Adipose tissue (tissue), 3 donors: ENCODE data around the gene PREP. TPM values are rescaled to one million over a fixed set of nuclear protein-coding genes. Genes with fewer than 3 reads are reported as not detected.

Experiments
- H3K27ac ChIP-seq: one replicate; pipeline ENCODE4 v1.5.1; 2013; ENCODE audit warnings: low read depth, low read length
- WGBS, 3 donors: extraction: QIAGEN DNeasy Blood & Tissue Kit; methylation state at CpG; one replicate each; pipeline ENCODE4 v1.1.7; 2013; 5-methylcytosine and 5-hydroxymethylcytosine counted together
- polyA plus RNA-seq, 3 donors: library from polyadenylated mRNA; stranded (reverse); fragments of 200-250 nt; gene quantifications; one replicate each; pipeline ENCODE4 v1.2.3, GENCODE V29; 2013
- donor health status: healthy with polysubstance abuse.
- donor health status: Bipolar disorder and iron deficiency.
- donor health status: healthy.

PREP gene
- polyA plus RNA-seq, 3 donors, result 12.6 to 19.8 (median 18.8) TPM

DNA sequence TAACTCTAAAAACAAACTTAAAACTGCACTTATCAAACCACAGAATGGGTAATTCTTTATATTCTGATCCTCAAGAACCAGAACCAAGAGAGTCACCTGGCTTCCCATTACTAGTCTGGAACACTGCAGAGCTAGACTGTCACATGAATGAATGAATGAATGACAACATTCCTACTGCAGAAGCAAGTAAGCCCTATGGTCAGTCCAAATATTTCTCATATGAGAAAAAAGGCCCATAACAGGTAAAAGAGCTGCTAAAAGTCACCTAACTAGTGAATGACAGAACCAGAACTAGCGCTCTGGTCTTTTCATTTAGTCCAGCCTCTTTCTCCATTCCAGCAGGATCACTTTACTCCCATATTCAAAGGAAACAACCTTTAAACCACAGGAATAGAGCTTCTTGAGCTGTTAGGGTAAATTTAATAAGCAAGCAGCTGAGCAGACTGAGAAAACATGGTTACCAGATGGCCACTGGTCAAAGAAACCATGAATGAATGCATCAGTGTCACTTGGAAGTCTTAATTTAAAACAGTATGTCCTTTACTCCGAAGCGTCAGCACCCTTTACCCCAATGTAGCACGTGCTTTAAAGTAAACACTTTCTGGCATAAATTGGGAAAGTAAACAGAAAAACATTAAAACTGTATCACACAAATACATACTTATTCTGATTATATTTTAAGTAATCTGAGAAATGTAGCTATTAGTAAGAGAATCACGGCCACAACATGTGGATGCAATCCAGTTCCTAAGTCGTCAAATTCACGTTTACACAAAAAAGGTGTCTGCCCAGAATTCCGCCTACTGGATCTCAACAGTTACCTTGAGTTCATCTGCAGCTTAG lies 1.4 kb downstream of the PREP start:
- WGBS, 3 donors, result 44 to 69% (median 67%) methylated on average over 8 of the region's 8 CpGs
- no peak overlapping the region for H3K27ac ChIP-seq

DNA sequence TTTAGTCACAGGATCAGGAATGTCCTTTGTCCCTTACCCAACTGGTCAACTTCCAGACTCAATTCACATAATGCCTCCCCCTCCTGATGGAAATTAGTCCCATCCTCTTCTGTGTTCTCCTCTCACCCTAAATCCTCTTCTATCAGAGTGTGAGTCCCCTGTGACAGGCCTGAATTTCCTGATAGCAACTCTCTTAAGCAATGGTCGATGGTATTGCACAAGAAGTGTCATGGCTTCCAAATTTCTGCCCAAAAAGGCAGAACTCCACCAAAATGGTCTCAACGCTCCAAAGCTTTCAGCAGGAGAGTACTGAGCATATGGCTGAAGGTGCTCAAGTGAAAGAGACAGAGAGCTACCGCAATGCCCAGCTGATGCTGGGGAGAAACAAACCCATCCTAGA lies 2.4 kb downstream of the PREP start:
- WGBS, 3 donors, result 67 to 91% (median 70%) methylated on average over 3 of the region's 3 CpGs
- H3K27ac ChIP-seq, result no peak overlapping the region

DNA sequence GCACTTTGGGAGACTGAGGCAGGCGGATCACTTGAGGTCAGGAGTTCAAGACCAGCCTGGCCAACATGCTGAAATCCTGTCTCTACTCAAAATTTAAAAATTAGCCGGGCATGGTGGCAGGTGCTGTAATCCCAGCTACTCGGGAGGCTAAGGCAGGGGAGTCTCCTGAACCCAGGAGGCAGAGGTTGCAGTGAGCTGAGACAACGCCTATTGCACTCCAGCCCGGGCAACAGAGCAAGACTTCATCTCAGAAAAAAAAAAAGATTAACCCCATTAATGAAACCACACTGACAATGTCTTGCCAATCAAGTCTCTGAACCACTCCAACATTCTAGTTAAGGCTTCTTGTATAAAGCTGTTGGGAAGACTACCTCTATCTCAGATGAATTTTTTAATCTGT lies 4.0 kb downstream of the PREP start:
- H3K27ac ChIP-seq, result no peak overlapping the region
- 78 to 91% (median 86%) methylated on average over 5 of the region's 5 CpGs for WGBS, 3 donors

DNA sequence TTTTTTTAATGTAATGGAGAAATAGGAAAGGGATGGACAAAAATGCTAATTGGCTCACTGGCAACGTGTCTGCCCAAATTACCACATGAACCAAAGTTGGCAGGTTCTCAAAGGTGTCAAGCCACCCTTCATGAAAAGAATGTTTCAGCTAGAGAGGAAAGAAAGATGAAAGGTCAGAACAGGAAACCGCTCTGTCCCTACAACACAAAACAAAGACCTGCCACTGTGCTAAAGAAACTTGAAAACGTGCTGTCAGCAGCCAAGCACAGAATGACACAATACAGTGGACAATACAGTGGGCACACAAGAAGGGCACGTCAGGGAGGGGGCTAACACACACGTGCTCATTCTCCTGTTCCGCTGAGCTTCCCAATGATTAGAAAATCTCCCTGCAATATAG lies 4.9 kb downstream of the PREP start:
- H3K27ac ChIP-seq, result no peak overlapping the region
- 43 to 62% (median 56%) methylated on average over 6 of the region's 6 CpGs for whole genome bisulfite sequencing, 3 donors

DNA sequence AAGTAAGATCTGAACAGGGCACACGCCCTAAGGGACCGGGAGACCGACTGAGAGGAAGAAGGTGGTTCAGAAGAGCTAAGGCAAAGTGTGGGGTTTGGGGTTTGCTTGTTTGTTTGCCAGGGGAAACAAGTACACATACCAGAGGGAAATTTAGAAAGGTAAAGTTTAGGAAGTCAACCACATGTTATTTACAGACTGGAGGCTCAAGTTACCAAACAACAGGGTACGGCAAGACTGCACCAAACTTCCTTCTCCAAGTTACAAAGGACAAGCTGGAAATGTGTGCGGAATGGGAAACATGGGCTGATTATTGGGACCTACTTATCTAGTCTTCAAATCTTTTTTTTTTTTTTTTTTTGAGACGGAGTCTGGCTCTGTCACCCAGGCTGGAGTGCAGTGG lies 11.2 kb downstream of the PREP start:
- WGBS, 3 donors, result 94 to 96% (median 96%) methylated on average over 6 of the region's 6 CpGs
- H3K27ac ChIP-seq, result no peak overlapping the region

DNA sequence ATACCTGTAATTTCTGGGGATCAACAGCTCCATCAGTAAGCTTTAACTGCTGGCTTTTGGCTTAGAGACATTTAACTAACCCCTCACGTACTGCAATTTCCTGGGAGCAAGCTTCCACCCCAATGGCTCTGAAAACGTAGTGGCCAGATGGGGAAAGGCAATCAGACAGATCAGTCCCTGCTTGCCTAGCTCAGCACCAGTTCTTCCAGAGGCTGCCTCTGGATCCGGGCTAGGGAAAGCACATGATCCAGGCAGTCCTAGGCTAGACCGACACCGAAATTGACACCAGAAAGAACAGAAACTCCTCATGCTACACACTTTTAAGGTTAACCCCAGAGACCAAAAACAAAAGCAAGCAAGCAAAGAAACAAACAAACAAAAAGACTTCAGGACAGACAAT lies 13.3 kb downstream of the PREP start:
- no peak overlapping the region for H3K27ac ChIP-seq
- 69 to 80% (median 72%) methylated on average over 5 of the region's 5 CpGs for WGBS, 3 donors

DNA sequence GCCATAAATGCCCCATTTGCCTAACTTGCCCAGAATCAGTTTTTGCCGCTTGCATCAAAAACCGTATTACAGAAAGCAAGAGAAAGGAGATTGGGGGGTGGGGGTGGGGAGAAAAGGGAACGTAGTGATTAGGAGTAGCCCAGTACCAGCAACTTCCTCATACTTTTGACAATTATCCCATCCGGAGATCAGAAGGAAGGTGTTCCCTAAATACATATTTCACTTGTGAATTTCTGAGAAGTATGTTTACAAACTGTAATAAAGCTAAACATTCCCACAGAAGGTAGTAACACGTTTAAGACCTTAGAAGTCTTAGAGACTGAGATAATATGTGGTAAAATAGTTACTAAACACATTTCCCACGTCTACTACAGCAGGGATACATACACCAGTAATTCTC lies 14.5 kb downstream of the PREP start:
- 55 to 66% (median 58%) methylated on average over 6 of the region's 6 CpGs for WGBS, 3 donors
- H3K27ac ChIP-seq, result no peak overlapping the region

DNA sequence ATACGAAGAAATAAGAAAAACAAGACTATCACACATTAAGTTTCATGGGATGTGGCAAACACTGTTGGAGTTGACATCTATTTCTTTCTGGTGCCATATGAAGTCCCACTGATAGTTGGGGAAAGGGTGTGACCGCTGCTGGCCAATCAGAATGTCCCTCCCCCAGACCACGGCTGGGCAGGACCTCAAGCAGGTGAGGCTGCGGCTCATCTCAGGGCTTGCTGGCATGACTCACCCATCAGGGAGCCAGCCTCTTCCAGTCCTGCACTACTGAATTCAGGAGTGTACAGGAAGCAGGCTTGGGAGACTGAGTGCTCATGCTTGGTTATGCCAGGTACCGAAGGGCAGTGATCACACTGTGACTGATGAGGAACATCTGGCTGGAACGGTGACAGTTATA lies 18.9 kb downstream of the PREP start:
- whole genome bisulfite sequencing, 3 donors, result 90 to 97% (median 95%) methylated on average over 6 of the region's 6 CpGs
- H3K27ac ChIP-seq, result no peak overlapping the region

DNA sequence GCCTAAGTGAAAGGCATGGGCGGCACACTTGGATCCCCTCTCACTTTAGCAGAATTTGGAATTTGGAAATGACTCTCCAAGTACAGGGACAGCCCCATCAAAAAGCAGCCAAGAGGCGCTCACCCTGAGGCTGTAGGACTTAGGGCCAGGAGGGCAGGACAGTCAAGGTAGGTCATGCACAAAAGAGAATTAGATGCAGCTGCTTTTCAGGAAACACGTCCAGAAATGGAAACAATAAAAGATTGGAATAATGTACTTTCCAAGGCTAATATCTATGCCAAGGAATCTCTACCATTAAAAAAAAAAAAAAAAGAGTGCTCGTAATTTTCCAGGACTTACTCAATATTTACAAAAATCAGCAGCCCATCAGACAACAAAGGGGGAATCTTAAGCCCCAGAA lies 19.9 kb downstream of the PREP start:
- no peak overlapping the region for H3K27ac ChIP-seq
- 65 to 75% (median 74%) methylated on average over 4 of the region's 4 CpGs for WGBS, 3 donors

DNA sequence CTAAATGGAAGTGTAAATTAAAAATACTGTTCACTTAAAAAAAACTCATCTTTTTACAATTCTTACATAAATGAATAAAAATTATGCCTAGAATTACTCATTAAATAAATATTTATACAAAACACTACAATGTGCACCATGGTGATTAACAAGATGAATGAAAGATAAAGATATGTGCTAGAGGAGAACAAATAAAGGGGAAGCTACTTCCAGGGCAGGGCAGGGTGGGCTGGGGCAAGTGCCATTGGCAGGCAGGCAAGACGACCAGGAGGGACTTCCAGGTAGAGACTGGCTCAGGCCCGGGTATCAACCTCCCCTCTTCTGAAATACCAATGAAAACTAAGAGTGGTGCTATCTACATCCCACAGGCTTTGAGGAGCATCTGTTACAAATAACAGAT lies 20.4 kb downstream of the PREP start:
- 49 to 86% (median 58%) methylated on average over 2 of the region's 2 CpGs for WGBS, 3 donors
- no peak overlapping the region for H3K27ac ChIP-seq

DNA sequence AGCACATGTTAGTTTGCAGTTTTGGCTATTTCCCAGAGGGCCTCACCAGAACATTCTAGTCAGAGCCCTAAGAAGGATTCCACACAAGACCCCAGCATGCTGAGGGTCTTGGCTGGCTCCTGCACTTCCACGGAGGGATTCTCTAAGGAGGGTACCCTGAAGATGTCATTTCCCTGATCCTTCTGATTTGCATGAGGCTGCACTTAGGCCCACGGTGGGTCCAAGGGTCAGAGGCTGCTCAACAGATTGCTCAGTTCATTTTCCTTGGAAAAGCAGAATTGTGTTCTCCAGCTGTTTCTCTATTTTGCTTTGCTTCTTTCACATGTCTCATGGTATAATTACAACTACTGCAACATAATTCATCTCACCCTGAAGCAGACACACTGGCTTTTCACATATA lies 22.2 kb downstream of the PREP start:
- 62 to 88% (median 87%) methylated on average over 2 of the region's 2 CpGs for WGBS, 3 donors
- H3K27ac ChIP-seq, result no peak overlapping the region

DNA sequence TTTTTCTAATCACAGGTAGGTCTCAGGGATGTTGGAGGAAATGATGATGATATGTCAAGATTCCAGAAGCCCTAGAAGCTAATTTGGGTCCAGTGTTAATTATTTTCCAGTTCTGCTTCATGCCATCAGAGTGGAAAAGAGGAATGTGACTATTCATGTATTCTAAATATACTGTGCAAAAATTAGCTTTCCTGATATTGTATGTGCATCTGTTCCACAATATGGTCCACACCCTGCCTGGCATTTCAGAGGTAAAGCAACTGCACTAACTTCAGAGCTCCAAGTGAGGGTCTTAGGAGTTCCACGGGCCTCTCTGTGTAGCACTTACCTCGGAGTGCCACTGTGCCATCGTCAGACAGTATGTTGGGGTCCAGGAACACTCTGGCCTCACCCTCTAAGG lies 27.1 kb downstream of the PREP start:
- 94 to 95% (median 94%) methylated on average over 3 of the region's 3 CpGs for WGBS, 3 donors
- H3K27ac ChIP-seq, result no peak overlapping the region

DNA sequence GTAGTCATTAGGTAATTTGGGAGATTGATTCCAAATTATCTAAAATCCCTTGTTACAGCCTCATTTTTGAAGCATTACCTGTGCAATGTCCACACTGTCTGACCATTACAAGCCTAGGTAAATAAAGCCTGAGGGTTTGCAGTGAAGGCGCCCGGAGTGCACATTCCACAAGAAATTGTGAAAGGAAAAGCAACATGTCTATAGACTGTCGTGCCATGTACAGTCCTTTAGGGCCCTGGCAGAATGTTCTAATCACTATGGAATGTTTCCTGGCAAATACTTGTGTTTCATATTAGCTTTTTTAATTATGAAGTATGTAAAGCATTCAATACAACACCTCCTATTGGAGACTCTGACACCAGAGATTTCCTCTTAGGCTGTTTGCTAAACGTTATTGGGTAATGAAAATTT lies 28.9 kb downstream of the PREP start:
- 72 to 83% (median 73%) methylated on average over 4 of the region's 4 CpGs for WGBS, 3 donors
- H3K27ac ChIP-seq, result no peak overlapping the region

DNA sequence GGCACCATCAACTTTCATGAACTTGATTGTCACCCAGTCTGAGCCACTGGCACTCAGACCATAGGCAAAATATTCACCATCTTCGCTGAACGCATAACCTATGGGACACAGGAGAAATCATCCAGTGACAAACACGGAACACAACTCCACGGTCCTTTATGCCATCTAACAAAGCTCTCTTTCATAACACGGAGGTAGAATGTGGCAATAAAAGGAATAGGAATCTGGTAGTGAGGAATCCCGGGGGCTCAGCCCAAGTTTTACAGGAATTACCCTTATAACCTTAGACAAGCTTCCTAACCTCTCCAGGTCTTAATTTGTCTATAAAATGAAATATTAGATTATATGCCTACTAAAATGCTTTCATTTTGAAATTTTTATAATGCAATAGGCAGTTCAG lies 29.4 kb downstream of the PREP start:
- WGBS, 3 donors, result 88 to 94% (median 91%) methylated on average over 6 of the region's 6 CpGs
- H3K27ac ChIP-seq, result no peak overlapping the region

DNA sequence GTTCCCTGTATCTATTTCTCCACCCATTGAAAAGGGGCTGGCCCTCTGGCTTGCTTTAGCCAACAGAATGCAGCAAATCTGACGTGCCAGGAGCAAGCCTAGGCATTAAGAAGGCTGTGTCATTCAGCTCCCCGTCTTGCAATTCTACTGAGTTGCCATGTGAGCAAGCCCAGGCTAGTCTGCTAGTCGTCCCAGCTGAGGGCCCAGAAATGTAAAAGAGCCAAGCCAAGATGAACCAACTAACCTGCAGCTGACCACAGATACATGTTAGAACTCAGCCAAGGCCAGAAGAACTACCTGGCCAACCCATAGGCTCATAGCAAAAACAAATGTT lies 30.1 kb downstream of the PREP start:
- 81 to 97% (median 93%) methylated on average over 3 of the region's 3 CpGs for WGBS, 3 donors
- no peak overlapping the region for H3K27ac ChIP-seq

DNA sequence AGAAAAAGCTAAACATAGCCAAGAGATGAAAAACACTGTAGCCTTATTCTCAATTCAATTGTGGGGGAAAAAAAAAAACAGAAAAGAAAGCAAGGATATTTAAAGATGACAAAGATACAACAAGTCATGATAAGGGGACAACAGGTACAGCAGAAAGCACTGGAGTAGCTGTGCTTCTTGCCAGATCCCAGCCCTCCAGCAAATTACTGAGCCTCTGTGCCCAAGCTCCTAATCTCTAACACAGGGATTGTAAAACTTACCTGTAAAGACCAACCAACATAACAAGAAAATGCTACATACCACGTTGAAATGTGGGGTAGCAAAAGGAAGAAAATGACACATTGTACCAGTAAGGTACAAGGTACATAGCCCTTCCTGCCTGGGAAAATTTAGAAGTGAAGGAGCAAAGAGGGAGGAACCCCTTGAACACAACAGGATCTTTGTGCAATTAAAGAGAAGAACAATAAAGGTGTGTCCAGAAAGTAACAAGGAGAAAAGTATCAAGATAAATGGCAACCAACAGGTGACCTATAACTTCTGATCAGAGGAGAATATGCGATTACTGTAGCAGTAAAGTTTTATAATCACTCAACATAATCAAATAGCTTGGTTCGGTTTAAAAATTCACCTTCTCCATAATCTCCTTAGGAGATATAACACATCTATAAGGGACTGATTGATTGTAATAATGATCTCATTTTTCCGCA lies 30.6 kb downstream of the PREP start:
- 85 to 94% (median 87%) methylated on average over 4 of the region's 4 CpGs for WGBS, 3 donors
- H3K27ac ChIP-seq, result no peak overlapping the region

DNA sequence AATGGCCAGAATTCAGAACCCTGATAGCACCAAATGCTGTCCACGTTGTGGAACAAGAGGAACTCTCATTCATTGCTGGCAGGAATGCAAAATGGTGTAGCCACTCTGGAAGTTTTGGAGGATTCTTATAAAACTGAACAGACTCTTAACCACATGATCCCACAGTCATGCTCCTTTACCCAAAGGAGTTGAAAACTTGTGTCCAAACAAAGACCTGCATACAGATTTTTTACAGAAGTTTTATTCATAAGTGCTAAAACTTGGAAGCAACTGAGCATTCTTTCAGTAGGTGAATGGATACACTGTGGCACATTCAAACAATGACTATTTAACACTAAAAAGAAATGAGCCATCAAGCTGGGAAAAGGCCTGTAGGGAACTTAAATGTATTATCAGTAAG lies 32.5 kb downstream of the PREP start:
- H3K27ac ChIP-seq, result no peak overlapping the region
- 75 to 94% (median 84%) methylated on average over 1 of the region's 1 CpG for WGBS, 3 donors

DNA sequence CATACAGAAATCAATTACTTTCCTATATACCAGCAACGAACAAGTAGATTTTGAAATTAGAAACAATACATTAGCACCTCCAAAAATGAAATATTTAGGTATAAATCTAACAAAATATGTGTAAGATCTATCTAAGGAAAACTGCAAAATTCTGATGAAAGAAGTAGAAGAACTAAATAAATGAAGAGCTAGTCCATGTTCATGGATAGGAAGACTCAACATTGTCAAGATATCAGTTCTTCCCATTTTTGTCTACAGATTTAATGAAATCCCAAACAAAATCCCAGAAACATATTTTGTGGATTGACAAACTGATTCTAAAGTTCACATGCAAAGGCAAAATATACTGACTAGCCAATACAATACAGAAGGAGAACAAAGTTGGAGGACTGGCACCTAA lies 33.7 kb downstream of the PREP start:
- no peak overlapping the region for H3K27ac ChIP-seq
- WGBS, 3 donors, result 97 to 98% (median 97%) methylated on average over 1 of the region's 1 CpG

DNA sequence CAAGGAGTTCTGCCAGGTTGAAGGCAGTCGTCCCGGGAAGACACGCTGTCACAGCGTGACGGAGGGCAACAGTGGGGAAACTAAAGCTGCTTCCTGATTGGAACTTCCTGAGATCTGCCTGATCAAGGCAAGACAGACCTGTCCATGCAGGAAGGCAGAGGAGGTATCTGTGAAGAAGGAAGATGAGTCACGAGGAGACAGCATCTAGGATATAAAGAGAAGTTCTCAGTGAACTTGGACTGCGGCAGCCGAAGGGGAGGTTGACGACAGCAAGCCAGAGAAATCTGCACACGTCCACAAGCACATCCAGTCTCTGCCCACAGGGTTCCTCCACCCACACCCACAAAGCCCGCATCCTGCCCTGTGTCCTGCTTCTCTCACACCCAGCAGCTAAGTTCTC lies 38.6 kb downstream of the PREP start:
- no peak overlapping the region for H3K27ac ChIP-seq
- 75 to 91% (median 75%) methylated on average over 11 of the region's 11 CpGs for WGBS, 3 donors

DNA sequence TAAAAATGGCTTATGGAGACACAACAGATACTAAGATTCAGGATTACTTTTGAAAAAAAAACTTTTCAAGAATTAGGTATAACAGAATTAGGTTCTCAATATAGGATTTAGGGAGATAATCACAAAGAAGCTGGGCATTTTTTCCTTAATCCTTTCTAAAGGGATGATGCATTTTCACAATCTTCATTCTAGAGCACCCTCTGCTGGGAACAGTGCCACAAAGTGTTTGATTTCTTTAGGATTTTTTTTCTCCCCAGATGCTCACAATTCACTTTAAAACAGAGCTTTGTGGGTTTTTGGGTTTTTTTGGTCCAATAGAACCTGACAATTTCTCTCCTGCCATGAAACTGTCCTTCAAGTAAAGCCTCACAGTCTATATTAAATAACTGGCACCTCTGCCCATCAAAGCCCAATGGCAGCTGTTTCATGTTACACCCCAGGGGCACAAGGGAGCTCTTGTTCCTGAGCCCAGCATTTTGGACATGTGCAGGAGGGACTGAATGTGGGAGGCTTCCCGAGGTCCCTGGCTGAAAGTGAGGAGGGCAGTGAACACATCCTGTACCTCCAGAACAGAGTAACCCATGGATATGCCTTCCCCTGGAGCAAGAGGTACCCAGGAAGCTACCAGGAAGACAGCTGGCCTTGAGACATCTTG lies 39.7 kb downstream of the PREP start:
- WGBS, 3 donors, result 54 to 63% (median 58%) methylated on average over 1 of the region's 1 CpG
- no peak overlapping the region for H3K27ac ChIP-seq
